GM18870 (cell line): ENCODE results near the gene MAML3.

ENCODE experiments used
- ATAC-seq: cut with Tn5 transposase; IDR thresholded peaks from one replicate; pipeline ENCODE4 v1.9.1; 2021; ENCODE audit warnings: moderate library complexity; ENCODE audit not compliant: unreplicated experiment

Gene MAML3

DNA sequence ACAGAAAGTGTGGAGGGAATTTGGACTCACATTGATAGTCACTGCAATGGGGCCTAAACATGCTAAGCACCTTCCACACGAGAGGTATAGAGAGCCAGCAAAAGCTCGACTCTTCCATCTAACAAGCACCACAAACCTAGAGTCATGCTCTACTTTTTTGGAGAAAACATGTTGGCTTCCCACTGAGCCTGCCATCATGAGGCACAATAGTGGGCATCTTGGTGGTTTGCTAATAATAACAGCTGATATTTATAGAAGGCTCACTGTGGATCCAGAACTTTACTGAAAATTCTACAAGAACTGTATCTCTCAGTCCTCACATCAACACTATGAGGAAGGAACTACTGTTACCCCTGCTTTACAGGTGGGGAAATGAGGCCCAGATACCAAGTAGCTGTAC, 26.6 kb downstream of the MAML3 start:
- no peak for ATAC-seq

- no peak for ATAC-seq
Measured at GRCh38 chr4:140126261-140126660, 27.7 kb downstream of the MAML3 start.

- ATAC-seq: no peak
Measured at GRCh38 chr4:140125374-140125773, 28.6 kb downstream of the MAML3 start.

GRCh38 chr4:140123666-140124377, 30.2 kb downstream of the MAML3 start:
- no peak for ATAC-seq

DNA sequence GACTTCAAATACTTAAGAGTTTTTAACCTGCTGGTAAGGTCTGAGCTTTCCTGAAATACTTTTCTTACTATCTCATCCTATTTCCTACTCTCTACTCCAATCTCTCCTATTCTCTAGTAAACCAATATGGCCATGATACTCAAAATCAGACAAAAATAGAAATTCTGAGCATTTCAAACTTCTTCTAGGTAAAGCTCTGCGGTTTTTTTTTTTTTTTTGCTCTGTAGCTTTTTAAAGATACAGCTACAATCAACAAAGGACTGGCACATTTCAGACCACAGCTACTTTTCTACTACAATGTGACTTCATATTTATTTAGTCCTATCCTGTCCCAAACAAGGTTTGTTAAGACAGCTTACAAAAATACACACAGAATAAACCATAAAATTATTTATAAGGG, 31.1 kb downstream of the MAML3 start:
- ATAC-seq: no peak

- no peak for ATAC-seq
Measured at GRCh38 chr4:140121646-140122045, 32.3 kb downstream of the MAML3 start.

DNA sequence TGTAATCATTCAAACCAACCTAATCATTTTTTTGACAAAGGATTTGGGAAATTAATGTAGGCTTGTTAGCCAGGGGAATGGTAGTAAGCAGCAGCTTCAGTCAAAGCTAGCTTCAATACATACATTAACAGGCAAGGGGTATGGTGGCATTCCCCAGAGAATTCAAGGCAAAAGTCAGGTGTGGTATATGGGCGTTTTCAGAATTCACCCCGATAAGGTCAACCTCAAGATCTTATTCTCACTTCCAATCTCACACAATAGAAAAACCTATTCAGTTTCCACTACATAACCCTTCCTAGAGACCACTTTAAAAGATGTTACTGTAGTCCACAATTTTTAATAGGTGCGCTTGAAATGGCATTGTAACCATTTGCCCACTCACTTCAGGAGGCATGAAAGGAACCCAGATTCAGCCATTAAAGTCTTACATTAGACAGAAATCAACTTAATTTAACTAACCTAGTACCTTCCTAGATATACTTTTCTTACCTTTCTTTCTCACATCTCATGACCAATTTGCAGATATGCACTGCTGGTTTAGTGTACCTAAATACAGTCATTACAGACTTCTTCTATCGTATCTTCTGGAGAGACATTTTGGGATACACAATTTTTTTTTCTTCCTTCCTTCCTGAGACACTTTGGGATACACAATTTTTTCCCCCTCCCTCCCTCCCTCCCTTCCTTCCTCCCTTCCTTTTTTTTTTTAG, 34.9 kb downstream of the MAML3 start:
- ATAC-seq: no peak

GRCh38 chr4:140117947-140118346, 36.0 kb downstream of the MAML3 start:
- ATAC-seq: no peak

DNA sequence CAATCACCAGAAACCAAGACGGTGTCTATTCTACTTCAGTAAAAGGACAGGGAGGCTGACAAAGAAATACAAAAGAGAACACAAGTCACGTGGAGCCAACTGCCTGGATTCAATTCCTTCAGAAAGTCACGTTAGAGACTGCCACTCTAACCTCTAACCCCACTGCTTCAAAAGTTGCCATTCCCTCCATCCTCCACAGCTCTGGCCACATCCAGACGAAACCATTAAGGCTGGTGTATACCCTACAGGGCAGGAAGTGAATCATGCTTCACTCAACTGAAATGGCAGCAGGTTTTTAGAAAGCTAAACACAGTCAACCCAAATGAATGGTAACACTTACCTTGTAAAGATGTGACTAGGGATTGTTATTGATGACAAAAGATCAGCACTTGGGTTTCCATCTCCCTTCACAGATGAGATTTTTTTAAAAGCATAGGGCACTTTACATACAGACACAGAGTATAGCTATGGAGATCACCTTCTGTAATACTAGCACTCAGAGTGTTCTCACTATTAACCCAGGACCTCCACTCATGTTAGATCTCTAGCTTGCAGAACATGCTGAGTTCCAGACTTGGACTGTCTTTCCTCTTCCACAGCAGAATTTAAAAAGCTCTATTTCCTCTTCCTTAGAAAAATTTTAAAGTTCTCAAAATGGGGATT, 37.4 kb downstream of the MAML3 start:
- ATAC-seq: no peak

DNA sequence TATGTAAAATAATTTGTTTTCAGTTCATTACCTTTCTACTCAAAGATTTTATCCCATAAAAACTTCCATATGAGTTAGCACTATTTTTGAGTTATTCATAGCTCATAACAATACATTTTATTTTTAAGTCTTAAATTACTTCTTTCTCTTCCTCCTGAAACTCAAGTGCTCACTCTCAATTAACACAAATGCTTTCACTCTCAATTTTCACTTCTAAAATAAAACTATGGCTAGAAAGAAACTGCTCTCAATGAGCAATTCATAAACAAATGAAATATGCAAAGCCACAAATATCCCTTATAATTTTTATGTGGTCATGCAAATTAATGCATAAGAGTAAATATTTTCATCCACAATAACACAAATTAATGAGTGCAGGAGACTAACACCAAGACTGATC, 38.8 kb downstream of the MAML3 start:
- ATAC-seq: peak; percentile 59

GRCh38 chr4:140113653-140114052, 40.3 kb downstream of the MAML3 start:
- ATAC-seq: no peak

DNA sequence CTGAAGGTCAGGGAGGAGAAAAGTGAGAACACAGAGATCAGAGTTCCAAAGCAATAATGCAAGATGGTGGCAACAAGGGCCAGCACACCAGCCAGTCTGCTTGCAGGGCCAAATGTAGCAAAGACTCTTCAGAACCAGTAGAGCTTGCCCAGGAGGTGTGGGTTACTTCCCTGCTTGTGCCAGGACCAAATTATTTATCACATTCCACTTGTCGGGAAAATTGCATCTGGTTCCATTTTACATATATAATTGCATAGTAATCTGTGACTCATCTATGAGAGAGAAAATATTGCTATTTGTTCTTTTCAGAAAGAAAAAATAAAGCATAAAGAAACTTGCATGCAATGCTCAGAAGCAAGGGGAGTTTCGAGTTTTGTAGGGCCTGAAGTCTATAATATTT, 41.4 kb downstream of the MAML3 start:
- no peak for ATAC-seq

DNA sequence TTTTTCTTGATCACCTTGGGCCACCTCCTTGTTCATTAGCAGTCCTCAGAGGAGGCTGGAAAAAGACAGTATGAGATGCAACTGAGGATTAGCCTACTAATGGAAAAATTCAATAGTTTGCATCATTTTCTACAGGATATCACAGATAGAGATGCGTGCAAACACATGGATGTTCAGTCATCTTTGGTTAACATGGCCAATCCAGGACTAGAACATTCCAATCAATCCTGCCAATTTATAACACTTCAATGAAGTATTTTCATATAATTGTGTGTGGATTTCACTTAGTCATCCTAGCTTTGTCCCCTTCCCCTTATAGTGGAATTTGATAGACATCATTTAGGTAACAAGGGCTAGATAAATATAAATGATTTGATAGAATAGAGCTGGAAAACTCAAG, 42.7 kb downstream of the MAML3 start:
- no peak for ATAC-seq

DNA sequence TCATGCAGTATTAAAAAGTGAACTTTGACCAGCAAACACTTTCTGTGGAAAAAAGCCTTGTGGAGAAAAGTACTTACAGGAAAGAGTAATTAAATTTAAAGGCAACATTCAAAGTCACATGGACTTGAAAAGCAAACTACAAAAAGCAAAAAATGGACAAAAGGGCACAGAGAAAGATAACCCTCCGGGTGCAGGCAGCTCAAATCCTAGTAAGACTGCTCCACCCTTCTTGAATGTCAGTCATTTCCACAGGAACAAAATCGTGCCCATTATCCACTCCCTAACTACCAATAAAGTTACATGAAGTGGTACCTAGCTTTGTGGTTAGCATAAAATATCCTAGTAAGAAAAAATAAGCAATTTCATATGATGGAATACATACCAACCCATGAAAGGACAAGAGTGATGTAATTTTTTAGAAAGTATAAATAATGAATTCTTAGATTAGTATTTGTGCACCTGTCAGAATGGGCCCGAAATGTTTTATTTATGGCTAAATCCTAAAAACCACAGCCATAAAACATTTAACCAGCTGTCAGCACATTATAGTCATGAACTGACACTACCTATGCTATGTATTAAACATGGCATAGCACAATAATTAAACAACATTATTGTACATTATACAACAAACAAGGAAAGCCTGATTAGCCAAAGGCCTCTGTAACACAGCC, 43.3 kb downstream of the MAML3 start:
- no peak for ATAC-seq

- ATAC-seq: no peak
Measured at GRCh38 chr4:140109737-140110136, 44.2 kb downstream of the MAML3 start.

DNA sequence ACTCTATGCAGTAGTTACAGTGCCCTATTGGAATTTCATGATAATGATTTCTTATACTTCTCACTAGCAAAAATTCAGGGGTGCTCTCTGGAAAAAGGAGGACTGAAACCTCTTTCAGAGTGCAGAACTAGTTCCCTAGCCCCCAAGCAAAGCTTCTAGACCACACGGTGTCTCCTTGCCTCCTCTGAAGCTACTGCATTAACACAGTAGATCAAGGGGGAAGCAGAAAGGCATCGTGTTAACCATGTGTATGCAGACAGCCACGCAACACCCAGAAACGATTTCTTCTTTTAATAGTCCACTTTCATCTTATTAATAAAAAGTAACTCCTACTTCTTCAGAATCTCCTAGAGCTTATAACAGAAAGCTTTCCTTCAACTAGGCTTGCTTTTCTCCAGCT, 44.7 kb downstream of the MAML3 start:
- no peak for ATAC-seq

GRCh38 chr4:140108713-140109230, 45.2 kb downstream of the MAML3 start:
- no peak for ATAC-seq

- no peak for ATAC-seq
Measured at GRCh38 chr4:140108243-140108642, 45.7 kb downstream of the MAML3 start.

- no peak for ATAC-seq
Measured at GRCh38 chr4:140106289-140106844, 47.6 kb downstream of the MAML3 start.

GRCh38 chr4:140105436-140105835, 48.5 kb downstream of the MAML3 start:
- no peak for ATAC-seq

DNA sequence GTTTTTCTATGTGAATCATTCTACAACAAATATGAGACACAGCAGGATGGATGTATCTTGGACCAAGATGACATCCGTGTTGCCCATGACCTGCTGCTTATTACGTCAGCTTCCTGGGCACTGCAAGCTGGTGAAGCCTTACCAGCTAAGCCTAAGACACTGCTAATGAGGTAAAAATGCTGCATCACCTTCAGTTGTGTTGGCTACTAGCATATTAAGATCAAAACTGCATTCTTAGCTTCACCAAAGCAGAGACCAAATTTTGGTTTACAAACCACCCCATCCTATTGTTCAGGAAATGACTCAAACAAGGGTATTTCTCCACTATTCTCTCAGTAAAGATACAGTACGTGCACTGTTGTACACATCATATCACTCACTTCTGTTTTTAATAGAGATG, 50.3 kb downstream of the MAML3 start:
- peak; percentile 97 for ATAC-seq
